H1 (cell line): ENCODE measurements around the gene FCN3. TPM values are rescaled to one million over a fixed set of nuclear protein-coding genes. Genes with fewer than 3 reads are reported as not detected.

Source experiments
- CTCF ChIA-PET: fragments of 300-600 bp; sonication (Branson Sonifier 250); formaldehyde crosslinking; loops from one replicate; lab custom pipeline; 2021; ENCODE audit not compliant: partially characterized antibody; lab: Charles Lee
- POLR2A ChIA-PET: fragments of 300-600 bp; sonication (Branson Sonifier 250); formaldehyde crosslinking; loops from one replicate; lab custom pipeline; 2021; ENCODE audit warnings: inconsistent platforms; ENCODE audit not compliant: partially characterized antibody; lab: Charles Lee
- DNase-seq, 2 experiments: peaks; one replicate each; pipeline versions ENCODE4 v3.0.0 to v3.0.0-alpha.2; 2010 to 2022; ENCODE audit warnings: low spot score in 2 of 2, low read depth in 1 of 2, mixed read lengths in 1 of 2
- FAIRE-seq: peaks from 2 replicates; lab custom pipeline; 2011; peaks lifted over from hg19 to GRCh38; lab: Jason Lieb, UNC
- H2AFZ ChIP-seq: 2 replicates; pipeline ENCODE4 v1.8.1; 2012; ENCODE audit warnings: low read length, inconsistent platforms
- H2AK5ac ChIP-seq: 2 replicates; pipeline ENCODE4 v1.6.1; 2013; ENCODE audit warnings: low read depth, low read length
- H2BK120ac ChIP-seq: replicated peaks from 2 replicates; pipeline ENCODE3; 2013; ENCODE audit warnings: low read depth, low read length, inconsistent platforms
- H2BK12ac ChIP-seq: 2 replicates; pipeline ENCODE4 v1.6.1; 2013; ENCODE audit warnings: low read depth, low read length
- H2BK15ac ChIP-seq: 2 replicates; pipeline ENCODE4 v1.6.1; 2013; ENCODE audit warnings: low read length
- H2BK20ac ChIP-seq: 2 replicates; pipeline ENCODE4 v1.6.1; 2013; ENCODE audit warnings: low read length
- H2BK5ac ChIP-seq: 2 replicates; pipeline ENCODE4 v1.6.1; 2013; ENCODE audit warnings: low read depth, low read length
- H3K14ac ChIP-seq: 2 replicates; pipeline ENCODE4 v1.6.1; 2013; ENCODE audit warnings: inconsistent platforms; ENCODE audit not compliant: insufficient read length
- H3K18ac ChIP-seq: 2 replicates; pipeline ENCODE4 v1.6.1; 2013; ENCODE audit warnings: low read length; ENCODE audit errors: extremely low read depth
- H3K23ac ChIP-seq: 2 replicates; pipeline ENCODE4 v1.6.1; 2013; ENCODE audit warnings: inconsistent platforms; ENCODE audit not compliant: insufficient read length
- H3K23me2 ChIP-seq: 2 replicates; pipeline ENCODE4 v1.6.1; 2013; ENCODE audit warnings: low read depth, low read length
- H3K27ac ChIP-seq: 2 replicates; pipeline ENCODE4 v1.6.1; 2011; ENCODE audit warnings: low read depth, low read length, inconsistent platforms
- H3K27me3 ChIP-seq, 4 experiments: replicated peaks in 1 of 4; 1 replicate in 1 of 4; 2 replicates in 3 of 4; pipeline versions ENCODE4 v1.6.1 to v1.8.1; 2011 to 2013; ENCODE audit warnings: low read length in 3 of 4, mild to moderate bottlenecking in 3 of 4, inconsistent platforms in 2 of 4, mixed read lengths in 2 of 4, moderate library complexity in 1 of 4; ENCODE audit not compliant: control insufficient read depth in 3 of 4, insufficient read depth in 3 of 4; ENCODE audit errors: extremely low read depth in 1 of 4
- H3K36me3 ChIP-seq, 4 experiments: 2 replicates each; pipeline versions ENCODE4 v1.6.1 to v1.8.1; 2011 to 2013; ENCODE audit warnings: mild to moderate bottlenecking in 4 of 4, low read length in 3 of 4, moderate library complexity in 2 of 4, control low read depth in 1 of 4, inconsistent platforms in 1 of 4; ENCODE audit not compliant: insufficient read depth in 4 of 4, control insufficient read depth in 2 of 4
- H3K4ac ChIP-seq: replicated peaks from 2 replicates; pipeline ENCODE3; 2013; ENCODE audit warnings: low read length, low read depth, mixed read lengths, inconsistent platforms; ENCODE audit not compliant: insufficient read length
- H3K4me1 ChIP-seq, 4 experiments: replicated peaks in 1 of 4; 1 replicate in 1 of 4; 2 replicates in 3 of 4; pipeline versions ENCODE4 v1.6.1 to v1.8.1; 2011 to 2013; ENCODE audit warnings: low read length in 3 of 4, inconsistent platforms in 2 of 4, mixed read lengths in 1 of 4; ENCODE audit not compliant: insufficient read depth in 4 of 4, control insufficient read depth in 3 of 4
- H3K4me2 ChIP-seq, 2 experiments: 2 replicates each; pipeline versions ENCODE4 v1.6.1 to v1.8.1; 2011 to 2013; ENCODE audit warnings: low read depth in 2 of 2, low read length in 2 of 2, control low read depth in 1 of 2, inconsistent platforms in 1 of 2, mild to moderate bottlenecking in 1 of 2; ENCODE audit not compliant: insufficient read depth in 1 of 2
- H3K4me3 ChIP-seq, 4 experiments: fragments of 200-600, 300-600 bp in 1 of 4; sonication (generic), shearing (Covaris generic), sonication (Bioruptor Twin) in 1 of 4; 2 replicates each; pipeline versions ENCODE4 v1.5.1 to v1.8.1; 2011 to 2016; ENCODE audit warnings: low read length in 4 of 4, low read depth in 3 of 4, control low read depth in 2 of 4, inconsistent platforms in 2 of 4, mild to moderate bottlenecking in 2 of 4, mixed read lengths in 1 of 4, moderate library complexity in 1 of 4; ENCODE audit not compliant: insufficient read depth in 2 of 4; ENCODE audit errors: extremely low read depth in 1 of 4
- H3K56ac ChIP-seq: replicated peaks from 2 replicates; pipeline ENCODE3; 2013; ENCODE audit warnings: low read depth, mild to moderate bottlenecking, mixed read lengths, low read length, inconsistent platforms; ENCODE audit not compliant: insufficient read length
- H3K79me1 ChIP-seq: 2 replicates; pipeline ENCODE4 v1.6.1; 2013; ENCODE audit warnings: low read depth, low read length, control low read depth
- H3K79me2 ChIP-seq, 2 experiments: 2 replicates each; pipeline versions ENCODE4 v1.6.1 to v1.8.1; 2012 to 2013; ENCODE audit warnings: low read length in 2 of 2, mild to moderate bottlenecking in 2 of 2, inconsistent platforms in 1 of 2; ENCODE audit not compliant: insufficient read depth in 2 of 2, control insufficient read depth in 1 of 2
- H3K9ac ChIP-seq, 4 experiments: replicated peaks in 1 of 4; 1 replicate in 1 of 4; 2 replicates in 3 of 4; pipeline versions ENCODE4 v1.6.1 to v1.8.1; 2011 to 2013; ENCODE audit warnings: low read depth in 3 of 4, low read length in 3 of 4, control low read depth in 2 of 4, mild to moderate bottlenecking in 2 of 4, moderate library complexity in 2 of 4, inconsistent platforms in 1 of 4; ENCODE audit errors: extremely low read depth in 1 of 4
- H3K9me3 ChIP-seq, 2 experiments: 2 replicates each; pipeline versions ENCODE4 v1.6.1 to v1.8.1; 2012 to 2013; ENCODE audit warnings: mild to moderate bottlenecking in 2 of 2, moderate library complexity in 2 of 2, control low read depth in 1 of 2, inconsistent platforms in 1 of 2, low read depth in 1 of 2, low read length in 1 of 2, mixed read lengths in 1 of 2; ENCODE audit not compliant: insufficient read depth in 2 of 2
- H4K20me1 ChIP-seq, 2 experiments: replicated peaks in 1 of 2; 2 replicates each; pipeline versions ENCODE3 to v1.8.1; 2011 to 2013; ENCODE audit warnings: inconsistent platforms in 2 of 2, low read length in 2 of 2, mild to moderate bottlenecking in 1 of 2; ENCODE audit not compliant: insufficient read depth in 2 of 2, control insufficient read depth in 1 of 2
- H4K5ac ChIP-seq: 2 replicates; pipeline ENCODE4 v1.6.1; 2013; ENCODE audit warnings: low read length, low read depth, mixed read lengths, inconsistent platforms; ENCODE audit not compliant: insufficient read length
- H4K8ac ChIP-seq: 2 replicates; pipeline ENCODE4 v1.8.0; 2013; ENCODE audit warnings: mild to moderate bottlenecking, moderate library complexity, low read length, inconsistent platforms; ENCODE audit not compliant: insufficient read depth; ENCODE audit errors: extremely low read depth
- H4K91ac ChIP-seq: replicated peaks from 2 replicates; pipeline ENCODE3; 2013; ENCODE audit warnings: low read length, mixed read lengths, inconsistent platforms; ENCODE audit not compliant: insufficient read length
- BRCA1 ChIP-seq: IDR thresholded peaks from 2 replicates; pipeline ENCODE4 v1.6.1; 2012; ENCODE audit warnings: low read depth, low read length, improper control_type of control experiment
- CHD1 ChIP-seq: IDR thresholded peaks from 2 replicates; pipeline ENCODE4 v1.6.1; 2012; ENCODE audit warnings: low read depth, low read length, improper control_type of control experiment
- EP300 ChIP-seq, 2 experiments: IDR thresholded peaks; 1 replicate in 1 of 2; 2 replicates in 1 of 2; pipeline ENCODE4 v1.6.1; 2011 to 2012; ENCODE audit warnings: low read depth in 2 of 2, low read length in 2 of 2, mild to moderate bottlenecking in 2 of 2, borderline replicate concordance in 1 of 2, inconsistent platforms in 1 of 2, moderate library complexity in 1 of 2
- EZH2 ChIP-seq: fragments of 200-600 bp; sonication (generic); IDR thresholded peaks from 2 replicates; pipeline ENCODE4 v1.7.1; 2012; ENCODE audit warnings: low read depth, mild to moderate bottlenecking, moderate library complexity, low read length, inconsistent platforms; ENCODE audit not compliant: severe bottlenecking
- KDM4A ChIP-seq: IDR thresholded peaks from one replicate; pipeline ENCODE4 v1.7.1; 2012; ENCODE audit warnings: low read depth, mild to moderate bottlenecking, moderate library complexity, low read length, inconsistent platforms; ENCODE audit not compliant: severe bottlenecking
- POU5F1 ChIP-seq: IDR thresholded peaks from 2 replicates; pipeline ENCODE4 v1.6.1; 2011; ENCODE audit warnings: low read depth, mild to moderate bottlenecking, low read length, moderate library complexity
- RBBP5 ChIP-seq: IDR thresholded peaks from 2 replicates; pipeline ENCODE4 v1.7.1; 2012; ENCODE audit warnings: low read depth, mild to moderate bottlenecking, inconsistent platforms, low read length, moderate library complexity, borderline replicate concordance
- TCF12 ChIP-seq: IDR thresholded peaks from 2 replicates; pipeline ENCODE4 v1.6.1; 2011; ENCODE audit warnings: low read depth, mild to moderate bottlenecking, low read length
- ZNF274 ChIP-seq: IDR thresholded peaks from 2 replicates; pipeline ENCODE4 v1.7.0; 2012; ENCODE audit warnings: low read length, borderline replicate concordance; ENCODE audit errors: extremely low read depth
- WGBS, 2 experiments: shearing (Covaris generic) in 1 of 2; methylation state at CpG; one replicate each; pipeline versions ENCODE4 v1.1.6 to v1.1.7; 2013 to 2015; ENCODE audit warnings: low lambda C conversion rate in 2 of 2, mixed read lengths in 2 of 2, inconsistent platforms in 1 of 2, low coverage in 1 of 2, missing lambda C conversion rate in 1 of 2; ENCODE audit not compliant: insufficient replicate concordance in 2 of 2, insufficient coverage in 1 of 2, insufficient read length in 1 of 2; ENCODE audit errors: extremely low coverage in 1 of 2, missing lambda C conversion rate in 1 of 2; 5-methylcytosine and 5-hydroxymethylcytosine counted together
- polyA plus RNA-seq, 7 experiments: library from polyadenylated mRNA; depleted of rRNA in 3 of 7; stranded (reverse) in 5 of 7; unstranded in 2 of 7; fragments of >200 nt in 5 of 7; fragments of 200-250 nt in 2 of 7; gene quantifications; 1 replicate in 5 of 7; 2 replicates in 1 of 7; 4 replicates in 1 of 7; pipeline versions ENCODE4 v1.2.1 to v1.2.3, GENCODE V29; 2011 to 2013; ENCODE audit warnings: missing spikeins in 2 of 7, mixed read lengths in 2 of 7
- total RNA-seq: library from RNA; stranded (reverse); fragmentation: NEBNext Ultra II Directional; extraction: Animal tissue kit (Norgen Biotek cat#: 25700); gene quantifications from 2 replicates; pipeline ENCODE4 v1.2.1, GENCODE V29; 2021

FCN3 gene
- total and polyA plus RNA-seq, 2 of the 8 experiments (the other 6 are each of a cell fraction or from before 2014, with no cell fraction given) = 0.30 to 0.57 TPM

GRCh38 chr1:27394925-27395324, 20.3 kb upstream of the FCN3 start:
- H3K18ac ChIP-seq = no peak overlapping the region
- no peaks in the 10 kb centered on the region for H3K36me3 ChIP-seq
- H2BK120ac ChIP-seq = no peak overlapping the region
- H3K4me2 ChIP-seq = no peak overlapping the region
- no peak overlapping the region for H4K8ac ChIP-seq
- H3K4ac ChIP-seq = no peak overlapping the region
- no peak overlapping the region for H3K14ac ChIP-seq
- peaks cover 2 to 30% (median 15%) of the 10 kb centered on the region in 4 experiments for H3K4me1 ChIP-seq
- H3K79me2 ChIP-seq = no peaks in the 10 kb centered on the region
- FAIRE-seq (no peak), DNase-seq (no peak)
- H3K23ac ChIP-seq = no peak overlapping the region
- no peak overlapping the region for H2BK15ac ChIP-seq
- H4K20me1 ChIP-seq = peaks cover 2 to 8% of the 10 kb centered on the region in 2 experiments
- H3K9me3 ChIP-seq = no peaks in the 10 kb centered on the region
- H2BK12ac ChIP-seq = no peak overlapping the region
- no peak overlapping the region for H3K9ac ChIP-seq
- H2BK5ac ChIP-seq = no peak overlapping the region
- H3K27me3 ChIP-seq = no peaks in the 10 kb centered on the region
- 67% methylated on average over 1 of the region's 1 CpG; no CpG with 5 or more reads in 1 of the 2 experiments for WGBS, 2 experiments
- no peak overlapping the region for H4K91ac ChIP-seq
- H3K27ac ChIP-seq = no peak overlapping the region
- POLR2A ChIA-PET = interaction anchor here (0.6 to 1.6 kb wide), 7 partner anchors 11 to 210 kb away, joined by 3 to 5 read pairs (median 3); no protein-coding TSS in a partner anchor
- peaks cover 13% of the 10 kb centered on the region for H3K23me2 ChIP-seq
- TF ChIP-seq EP300 (IDR thresholded peaks at IDR 0.05; ENCODE audit: borderline replicate concordance in 1 of 2, low read depth in 2 of 2, low read length in 2 of 2) = no peak
- no peak for TF ChIP-seq CHD1
- no peak for TF ChIP-seq BRCA1
- TF ChIP-seq TCF12 = no peak
- no peak for TF ChIP-seq ZNF274
- no peak for TF ChIP-seq EZH2
- no peak for TF ChIP-seq RBBP5
- no peak for TF ChIP-seq KDM4A
- no peak for TF ChIP-seq POU5F1
- no peak overlapping the region for H3K4me3 ChIP-seq
- no peaks in the 10 kb centered on the region for H3K79me1 ChIP-seq
- no peak overlapping the region for H2AFZ ChIP-seq
- CTCF ChIA-PET = interaction anchor here (0.6 to 37.8 kb wide), 51 partner anchors 7 to 476 kb away, joined by 3 to 863 read pairs (median 4); partner anchors contain the start of genes FCN3, GPR3, MAP3K6 and SYTL1
- H2AK5ac ChIP-seq = no peak overlapping the region
- no peak overlapping the region for H2BK20ac ChIP-seq
- no peak overlapping the region for H3K56ac ChIP-seq
- no peak overlapping the region for H4K5ac ChIP-seq
